HG03442 (cell line): ENCODE measurements around the gene FLACC1.
"Not testable (repeated sequence)": the region's sequence is repeated elsewhere in the genome, so short reads cannot be mapped to it uniquely, and the experiment has no call there.

Source experiments
- ATAC-seq: cut with Tn5 transposase; IDR thresholded peaks from one replicate; pipeline ENCODE4 v1.9.1; 2021; ENCODE audit warnings: mild to moderate bottlenecking, moderate library complexity; ENCODE audit not compliant: unreplicated experiment

FLACC1 gene

GRCh38 chr2:201256082-201256481, 101.1 kb downstream of the FLACC1 start:
- no peak for ATAC-seq

- no peak for ATAC-seq
Measured at GRCh38 chr2:201255408-201256033, 101.6 kb downstream of the FLACC1 start.

- no peak for ATAC-seq
Measured at GRCh38 chr2:201254081-201254730, 102.9 kb downstream of the FLACC1 start.

GRCh38 chr2:201250741-201251140, 106.4 kb downstream of the FLACC1 start:
- no peak for ATAC-seq

GRCh38 chr2:201249889-201250288, 107.3 kb downstream of the FLACC1 start:
- ATAC-seq: no peak

GRCh38 chr2:201248288-201248844, 108.8 kb downstream of the FLACC1 start:
- ATAC-seq: no peak

GRCh38 chr2:201246280-201246679, 110.9 kb downstream of the FLACC1 start:
- no peak for ATAC-seq

- ATAC-seq: no peak
Measured at GRCh38 chr2:201244829-201245228, 112.3 kb downstream of the FLACC1 start.

GRCh38 chr2:201242571-201243277, 114.4 kb downstream of the FLACC1 start:
- ATAC-seq: no peak

- not testable (repeated sequence) for ATAC-seq
Measured at GRCh38 chr2:201239167-201239935, 117.8 kb downstream of the FLACC1 start.
